HG02884 (cell line): ENCODE measurements around the gene TMEM132A.

Experiments used
- ATAC-seq: cut with Tn5 transposase; IDR thresholded peaks from one replicate; pipeline ENCODE4 v1.9.1; 2021; ENCODE audit warnings: mild to moderate bottlenecking, moderate library complexity; ENCODE audit not compliant: unreplicated experiment

The TMEM132A gene

DNA sequence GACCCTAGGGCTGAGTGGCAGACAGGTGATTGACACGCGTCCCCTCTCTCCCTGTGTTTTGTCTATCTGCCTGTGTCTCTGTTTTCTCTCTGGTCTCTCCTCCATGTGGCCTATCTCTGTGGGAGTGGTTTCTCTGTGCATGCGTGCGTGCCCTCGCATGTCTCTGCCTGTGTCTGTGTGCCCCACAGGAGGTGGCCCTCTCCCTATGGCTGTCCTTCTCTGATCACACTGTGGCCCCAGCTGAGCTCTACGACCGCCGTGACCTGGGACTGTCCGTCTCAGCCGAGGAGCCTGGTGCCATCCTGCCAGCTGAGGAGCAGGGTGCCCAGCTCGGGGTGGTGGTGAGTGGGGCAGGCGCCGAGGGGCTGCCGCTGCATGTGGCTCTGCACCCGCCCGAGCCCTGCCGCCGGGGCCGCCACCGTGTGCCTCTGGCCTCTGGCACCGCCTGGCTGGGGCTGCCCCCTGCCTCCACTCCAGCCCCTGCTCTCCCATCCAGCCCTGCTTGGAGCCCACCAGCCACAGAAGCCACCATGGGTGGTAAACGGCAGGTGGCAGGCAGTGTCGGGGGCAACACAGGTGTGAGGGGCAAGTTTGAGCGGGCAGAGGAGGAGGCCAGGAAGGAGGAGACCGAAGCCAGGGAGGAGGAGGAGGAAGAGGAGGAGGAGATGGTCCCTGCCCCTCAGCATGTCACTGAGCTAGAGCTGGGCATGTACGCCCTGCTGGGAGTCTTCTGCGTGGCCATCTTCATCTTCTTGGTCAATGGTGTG, 11.6 kb downstream of the TMEM132A start:
- no peak for ATAC-seq

DNA sequence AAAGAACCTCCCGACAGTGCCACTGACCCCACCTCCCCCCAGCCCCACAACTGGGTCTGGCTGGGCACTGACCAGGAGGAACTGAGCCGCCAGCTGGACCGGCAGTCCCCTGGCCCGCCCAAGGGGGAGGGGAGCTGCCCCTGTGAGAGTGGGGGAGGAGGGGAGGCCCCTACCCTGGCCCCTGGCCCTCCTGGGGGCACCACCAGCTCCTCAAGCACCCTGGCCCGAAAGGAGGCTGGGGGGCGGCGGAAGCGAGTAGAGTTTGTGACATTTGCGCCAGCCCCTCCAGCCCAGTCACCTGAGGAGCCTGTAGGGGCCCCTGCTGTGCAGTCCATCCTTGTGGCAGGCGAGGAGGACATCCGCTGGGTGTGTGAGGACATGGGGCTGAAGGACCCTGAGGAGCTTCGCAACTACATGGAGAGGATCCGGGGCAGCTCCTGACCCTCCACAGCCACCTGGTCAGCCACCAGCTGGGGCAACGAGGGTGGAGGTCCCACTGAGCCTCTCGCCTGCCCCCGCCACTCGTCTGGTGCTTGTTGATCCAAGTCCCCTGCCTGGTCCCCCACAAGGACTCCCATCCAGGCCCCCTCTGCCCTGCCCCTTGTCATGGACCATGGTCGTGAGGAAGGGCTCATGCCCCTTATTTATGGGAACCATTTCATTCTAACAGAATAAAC, 12.3 kb downstream of the TMEM132A start:
- no peak for ATAC-seq

DNA sequence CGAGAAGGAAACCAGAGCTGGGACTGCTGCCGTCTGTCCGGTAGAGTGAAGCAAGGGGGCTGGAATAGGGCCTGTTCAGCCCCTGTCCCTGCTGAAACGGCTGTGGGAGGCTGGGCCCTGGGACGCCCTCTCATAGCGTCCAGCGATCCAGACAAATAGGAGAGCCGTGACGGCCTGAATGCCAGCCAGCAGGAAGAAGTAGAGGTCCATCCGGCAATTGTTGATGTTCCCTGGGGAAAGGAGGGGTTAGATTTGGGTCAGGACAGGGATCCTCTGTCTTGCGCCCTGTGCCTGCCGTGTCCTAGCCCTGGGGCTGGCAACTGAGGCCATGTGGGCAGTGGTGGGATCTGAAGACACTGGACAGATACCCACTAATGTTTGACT, 12.9 kb downstream of the TMEM132A start:
- no peak for ATAC-seq

DNA sequence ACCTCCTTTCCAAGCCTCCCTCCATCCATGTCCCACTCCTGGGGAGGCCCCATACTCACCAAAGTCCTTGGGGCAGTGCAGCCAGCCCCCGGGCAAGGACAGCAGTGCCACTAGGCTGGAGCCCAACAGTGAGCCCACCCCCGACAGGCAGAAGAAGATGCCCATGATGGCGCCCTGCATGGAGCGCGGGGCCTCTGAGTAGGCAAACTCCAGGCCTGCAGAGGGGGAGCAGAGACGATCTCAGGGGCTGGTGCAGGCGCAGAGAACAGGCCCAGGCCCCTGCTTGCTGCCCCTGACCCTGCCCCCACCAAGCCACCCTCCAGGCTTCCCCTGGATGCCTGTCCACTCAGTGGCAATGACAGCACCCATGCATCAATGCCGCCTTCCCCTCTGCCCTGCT, 13.6 kb downstream of the TMEM132A start:
- no peak for ATAC-seq

DNA sequence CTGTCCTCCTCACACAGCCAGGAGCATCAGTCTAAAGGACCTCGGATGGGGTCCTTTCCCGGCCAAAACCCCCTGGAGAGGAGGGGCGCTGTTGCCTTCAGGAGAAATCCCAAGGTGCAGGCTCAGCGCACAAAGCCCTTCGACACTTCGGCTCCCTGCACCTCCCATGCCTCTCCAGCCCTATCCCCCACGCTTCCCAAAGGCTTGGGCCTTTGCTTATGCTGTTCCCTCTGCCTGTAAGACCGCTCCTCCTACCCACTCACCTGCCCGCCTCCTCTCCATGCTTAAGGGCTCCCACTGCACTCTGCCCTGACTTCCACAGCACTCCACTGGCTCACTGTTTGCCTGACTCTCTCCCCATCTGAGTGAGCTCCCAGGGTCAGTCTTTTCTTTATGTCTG, 14.2 kb downstream of the TMEM132A start:
- ATAC-seq = no peak

DNA sequence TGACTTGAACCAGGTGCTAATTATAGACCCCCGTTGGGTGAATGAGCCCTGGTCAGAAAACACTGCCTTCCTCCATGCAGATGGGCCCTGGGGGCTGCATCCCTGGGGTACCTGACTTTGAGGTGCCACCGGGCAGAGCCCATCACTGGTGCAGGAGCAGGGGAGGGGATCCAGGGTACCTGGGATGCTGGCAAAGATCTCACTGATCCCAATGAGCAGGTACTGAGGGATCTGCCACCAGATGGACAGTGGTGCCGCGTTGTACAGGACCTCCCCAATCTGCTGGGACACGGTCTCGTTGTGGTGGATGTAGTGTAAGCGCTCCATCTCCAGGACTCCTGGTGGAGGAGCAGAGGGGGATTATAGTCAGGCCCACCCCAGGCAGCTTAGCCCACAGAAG, 15.0 kb downstream of the TMEM132A start:
- no peak for ATAC-seq

DNA sequence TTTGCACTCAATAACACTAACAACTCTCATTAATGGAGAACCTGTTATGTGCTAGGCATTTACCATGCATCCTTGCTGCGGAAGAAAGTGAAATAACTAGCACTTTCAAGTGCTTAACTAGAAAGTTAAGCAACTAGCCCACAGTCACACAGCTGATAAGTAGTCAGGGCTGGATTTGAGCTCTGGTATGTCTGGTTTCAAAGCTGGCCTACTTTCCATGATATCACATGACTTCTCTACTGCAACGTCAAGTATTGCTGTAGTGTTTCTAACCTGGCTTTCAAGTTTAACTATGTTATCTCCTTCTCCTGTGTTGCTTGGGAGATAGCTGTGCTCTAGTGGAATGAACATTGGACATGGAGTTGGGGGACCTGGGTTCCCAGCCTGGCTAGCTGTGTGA, 15.6 kb downstream of the TMEM132A start:
- ATAC-seq = no peak

DNA sequence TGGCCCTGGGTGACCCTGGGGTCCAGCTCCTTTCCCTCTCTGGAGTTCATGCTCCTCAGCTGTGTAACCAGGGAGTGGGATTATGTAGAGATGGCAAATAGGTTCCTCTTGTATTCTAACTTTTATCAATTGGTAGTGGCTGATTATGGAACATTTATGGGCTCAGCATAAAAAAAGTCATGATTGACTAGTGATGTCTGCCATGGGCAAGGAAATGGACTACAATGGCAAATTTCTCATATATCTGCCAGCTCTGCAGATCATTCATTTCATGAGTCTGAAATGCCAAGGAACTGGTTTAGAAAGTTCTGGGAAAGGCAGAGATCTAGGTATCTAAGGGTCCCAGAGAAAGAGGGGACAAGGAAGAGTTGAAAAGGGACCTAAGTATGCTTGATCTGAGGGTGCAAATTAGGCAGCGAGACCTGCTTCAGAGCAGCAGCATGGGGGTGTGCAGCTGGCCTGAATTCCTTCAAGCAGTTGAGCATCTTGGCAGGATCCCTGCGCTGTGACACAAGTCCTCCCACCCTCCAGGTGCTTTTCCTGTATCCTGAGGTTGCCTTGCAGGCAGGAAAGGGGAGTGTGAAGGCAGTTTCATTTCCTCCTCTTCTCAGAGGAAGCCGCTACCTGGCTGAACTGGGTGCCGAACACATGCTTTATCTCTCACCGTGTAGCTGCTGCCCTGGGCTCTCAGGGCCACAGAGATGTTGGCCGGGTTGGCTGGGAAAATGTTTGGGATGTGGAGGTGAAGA, 17.3 kb downstream of the TMEM132A start:
- no peak for ATAC-seq

DNA sequence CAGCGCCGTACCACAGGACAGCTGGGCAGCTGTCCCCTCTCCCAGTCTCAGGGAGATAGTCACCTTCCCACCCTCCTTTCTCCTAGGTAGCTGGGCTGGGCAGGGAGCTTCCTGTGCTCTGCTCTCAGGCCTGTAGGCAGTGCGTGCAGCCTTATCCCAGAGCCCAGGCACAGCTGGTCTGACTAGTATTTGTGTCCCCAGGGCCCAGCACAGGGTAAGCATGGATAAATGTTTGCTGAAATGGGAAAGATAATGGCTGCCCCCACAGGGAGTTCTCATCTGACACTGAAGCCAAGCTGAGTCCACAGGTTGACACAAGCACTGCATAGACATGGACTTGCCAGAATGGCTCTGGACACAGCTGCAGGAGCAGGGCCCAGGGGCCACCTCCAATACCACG, 18.0 kb downstream of the TMEM132A start:
- ATAC-seq = no peak

DNA sequence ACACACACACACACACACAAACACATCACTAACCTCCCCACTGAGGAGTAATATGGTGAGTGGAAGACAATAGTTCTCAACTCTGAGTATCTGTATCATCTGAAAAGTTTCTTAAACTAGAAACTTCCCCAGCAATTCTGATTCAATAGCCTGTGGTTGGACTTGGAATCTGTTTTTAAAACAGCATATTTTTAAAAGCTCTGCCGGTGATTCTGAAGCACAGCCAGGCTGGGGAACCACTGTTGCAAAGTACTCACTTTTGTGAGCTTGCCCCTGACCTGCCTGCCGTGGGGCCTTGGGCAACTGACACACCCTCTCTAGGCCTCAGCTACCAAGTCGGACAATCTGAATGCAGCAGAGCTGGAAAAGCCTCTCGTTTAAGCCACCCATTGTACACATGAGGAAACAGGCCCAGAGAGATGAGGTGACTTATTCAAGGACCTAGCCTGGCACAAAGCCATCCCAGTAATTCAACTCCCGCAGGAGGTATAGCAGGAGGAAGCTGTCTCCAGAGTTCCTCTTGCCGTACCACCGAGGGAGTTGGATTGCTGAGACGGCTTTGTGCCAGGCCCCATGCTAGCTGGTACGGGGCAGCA, 18.8 kb downstream of the TMEM132A start:
- ATAC-seq = no peak

DNA sequence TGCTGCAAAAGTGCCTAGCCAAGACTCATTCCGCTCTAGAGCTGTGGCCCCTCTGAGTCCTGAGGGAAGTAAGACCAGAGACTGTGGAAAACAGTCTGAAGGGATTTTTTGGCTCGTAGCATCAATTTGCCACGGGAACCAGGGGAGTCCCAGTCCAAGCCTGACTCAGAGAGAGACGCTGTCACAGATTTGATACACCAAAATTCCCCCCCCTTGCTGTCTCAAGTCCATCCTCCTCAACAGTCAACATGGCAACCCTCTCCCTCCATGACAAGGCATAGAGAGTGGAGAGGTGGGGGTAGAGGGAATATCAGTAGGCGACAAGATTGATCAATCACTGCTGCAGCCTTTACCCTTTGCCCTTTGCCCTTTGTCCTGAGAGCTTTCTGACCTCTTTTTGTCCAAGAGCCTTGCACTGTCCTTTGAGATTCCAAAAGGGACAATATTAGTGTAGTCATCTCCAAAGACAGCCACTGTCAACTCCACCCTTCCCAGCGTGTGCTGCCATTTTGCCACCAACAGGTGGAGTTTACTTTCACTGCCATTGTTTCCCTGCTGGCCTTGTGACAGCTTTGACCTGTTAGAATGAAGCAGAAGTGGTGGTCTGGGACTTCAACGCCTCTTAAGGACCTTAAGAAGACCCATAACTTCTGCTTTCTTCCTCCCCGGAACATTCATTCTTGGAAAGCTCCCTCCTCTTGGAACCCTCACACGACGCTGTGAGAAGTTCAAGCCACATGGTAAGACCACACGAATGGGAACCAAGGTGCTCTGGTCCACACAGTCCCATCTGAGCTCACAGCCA, 20.4 kb downstream of the TMEM132A start:
- no peak for ATAC-seq

DNA sequence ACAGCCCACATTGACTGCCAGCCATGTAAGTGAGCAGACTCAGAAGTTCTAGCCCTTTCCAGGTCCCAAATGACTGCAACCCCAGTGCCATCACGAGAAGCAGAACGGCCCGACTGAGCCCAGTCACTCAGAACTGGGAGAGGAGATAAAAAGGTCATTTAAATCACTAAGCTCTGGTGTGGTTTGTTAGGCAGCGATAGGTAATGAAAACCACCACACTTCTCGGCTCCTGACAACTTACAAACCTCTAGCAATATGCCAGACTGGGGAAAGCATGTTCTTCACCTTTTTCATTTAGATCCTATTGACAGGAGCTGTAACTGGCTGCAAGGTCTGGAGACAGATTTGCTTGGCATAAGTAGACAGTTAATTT, 21.0 kb downstream of the TMEM132A start:
- no peak for ATAC-seq

DNA sequence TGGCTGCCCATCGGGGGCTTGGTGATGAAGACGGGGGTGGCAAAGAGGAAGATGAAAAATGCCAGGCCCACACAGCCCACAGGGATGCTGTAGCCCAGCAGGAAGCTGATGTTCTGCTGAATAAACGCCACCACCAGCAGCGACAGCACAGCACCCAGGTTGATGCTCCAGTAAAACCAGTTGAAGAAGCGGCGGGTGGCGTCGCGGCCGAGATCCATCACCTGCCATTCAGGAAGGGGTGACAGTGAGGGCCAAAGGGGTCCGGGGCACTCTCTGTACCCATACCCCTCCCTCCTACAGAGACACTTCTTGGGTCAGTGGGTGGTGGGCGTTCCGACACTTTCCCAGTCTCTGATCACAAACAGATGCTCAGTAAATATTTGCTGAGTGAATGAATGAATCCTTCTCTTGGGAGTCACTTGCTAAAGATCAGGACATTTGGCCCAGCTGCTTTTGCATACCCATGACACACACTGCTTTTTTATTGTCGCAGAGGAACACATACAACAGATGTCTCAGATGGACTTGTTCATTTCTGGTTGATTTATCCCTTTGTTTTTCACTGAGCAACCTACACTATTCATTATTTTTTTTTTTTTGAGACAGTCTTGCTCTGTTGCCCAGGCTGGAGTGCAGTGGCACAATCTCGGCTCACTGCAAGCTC, 22.5 kb downstream of the TMEM132A start:
- no peak for ATAC-seq

DNA sequence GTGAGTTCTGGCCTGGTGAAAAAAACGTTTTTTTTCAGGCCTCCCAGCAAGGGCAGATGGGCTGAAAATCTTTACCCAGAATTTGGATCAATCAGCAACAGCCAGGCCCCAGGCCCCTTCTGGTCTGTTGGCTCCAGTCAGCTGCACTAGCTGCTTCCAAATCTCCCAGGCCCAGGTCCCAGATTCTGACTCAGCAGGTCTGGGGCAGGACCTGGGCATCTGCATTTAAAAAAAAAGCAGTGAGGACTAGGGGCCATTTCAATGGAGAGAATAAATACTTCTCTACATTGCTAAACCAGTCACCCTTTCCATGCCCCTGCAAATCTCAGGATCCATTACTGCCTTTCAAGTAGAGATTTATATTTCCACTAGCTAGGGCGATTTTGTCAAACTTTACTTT, 23.4 kb downstream of the TMEM132A start:
- ATAC-seq = no peak

DNA sequence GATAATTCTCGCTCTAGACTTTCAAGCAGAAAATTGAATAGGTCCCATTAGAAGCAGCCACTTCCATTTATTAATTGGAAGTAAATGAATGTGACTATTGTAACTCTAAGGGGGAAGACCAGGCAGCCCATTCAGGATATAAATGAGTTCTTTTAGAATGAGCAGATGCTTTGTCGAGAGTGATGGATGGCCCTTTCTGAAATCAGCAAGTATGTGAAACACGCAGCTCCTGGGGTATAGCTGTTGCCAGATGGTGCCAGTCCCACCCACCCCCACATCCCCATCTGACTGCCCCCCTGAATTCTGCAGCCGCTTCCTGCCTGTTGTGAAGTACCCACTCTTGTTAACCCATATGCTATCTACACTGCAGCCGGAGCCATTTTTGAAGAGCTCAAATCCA, 24.0 kb downstream of the TMEM132A start:
- ATAC-seq = no peak

DNA sequence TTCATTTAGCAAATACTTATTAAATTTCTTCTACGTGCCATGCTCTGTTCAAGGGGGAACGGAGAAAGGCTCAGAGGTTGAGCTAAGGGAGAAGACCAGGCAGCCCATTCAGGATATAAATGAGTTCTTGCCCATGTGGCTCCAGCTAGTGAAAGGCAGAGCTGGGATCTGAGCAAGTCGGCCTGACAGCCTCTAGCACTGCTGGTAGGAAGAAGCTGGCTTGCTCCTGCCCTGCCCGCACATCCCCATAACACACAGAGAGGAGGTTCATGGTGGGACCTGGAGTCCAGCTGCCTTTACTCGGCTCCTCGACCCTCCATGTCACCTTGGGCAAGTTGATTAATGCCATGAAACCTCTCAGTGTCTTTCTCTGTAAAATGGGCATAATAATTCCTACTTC, 25.8 kb downstream of the TMEM132A start:
- ATAC-seq = no peak

DNA sequence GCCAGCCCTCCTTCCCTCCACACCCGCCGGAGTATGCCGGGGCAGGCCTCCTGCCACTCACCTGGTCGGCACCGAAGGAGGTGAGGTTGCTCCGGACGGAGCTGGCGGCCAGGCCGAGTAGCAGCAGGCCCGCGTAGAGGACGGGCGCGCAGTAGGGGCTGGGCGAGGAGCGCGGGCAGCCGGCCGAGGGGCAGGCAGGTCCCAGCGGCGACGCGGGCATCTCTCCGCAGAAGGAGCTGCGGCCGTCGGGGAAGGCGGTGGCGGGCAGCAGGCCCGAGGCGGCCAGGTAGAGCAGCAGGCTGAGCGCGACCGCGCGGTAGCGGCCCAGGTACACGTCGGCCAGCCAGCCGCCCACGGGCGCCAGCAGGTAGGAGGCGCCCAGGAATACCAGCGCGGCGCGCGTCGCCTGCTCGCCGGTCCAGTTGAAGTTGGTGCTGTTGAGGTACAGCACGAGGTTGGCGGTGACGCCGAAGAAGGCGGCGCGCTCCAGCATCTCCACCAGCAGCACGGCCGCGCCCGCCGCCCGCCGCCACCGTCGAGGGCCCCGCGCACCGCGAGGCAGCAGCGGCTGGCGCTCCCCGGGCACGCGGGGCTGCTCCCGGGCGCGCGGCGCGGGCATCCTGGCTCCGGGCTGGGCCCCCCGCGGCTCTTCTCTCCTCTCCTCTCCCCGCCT, 26.8 kb downstream of the TMEM132A start:
- no peak for ATAC-seq

DNA sequence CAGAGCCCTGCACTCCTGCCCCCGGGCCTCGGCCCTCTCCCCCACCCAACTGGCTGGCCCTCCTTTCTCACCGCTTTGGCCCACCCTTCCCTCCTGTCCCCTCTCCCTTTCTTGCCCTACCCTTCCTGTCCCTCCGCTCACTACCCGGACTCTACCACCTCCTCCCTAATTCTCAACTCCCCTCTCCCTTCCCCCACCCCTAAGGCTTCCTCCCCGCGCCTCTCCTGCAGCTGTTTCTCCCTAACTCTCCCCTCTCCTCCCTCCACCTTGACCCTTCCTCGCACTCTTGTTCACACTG, 27.3 kb downstream of the TMEM132A start:
- ATAC-seq = no peak

DNA sequence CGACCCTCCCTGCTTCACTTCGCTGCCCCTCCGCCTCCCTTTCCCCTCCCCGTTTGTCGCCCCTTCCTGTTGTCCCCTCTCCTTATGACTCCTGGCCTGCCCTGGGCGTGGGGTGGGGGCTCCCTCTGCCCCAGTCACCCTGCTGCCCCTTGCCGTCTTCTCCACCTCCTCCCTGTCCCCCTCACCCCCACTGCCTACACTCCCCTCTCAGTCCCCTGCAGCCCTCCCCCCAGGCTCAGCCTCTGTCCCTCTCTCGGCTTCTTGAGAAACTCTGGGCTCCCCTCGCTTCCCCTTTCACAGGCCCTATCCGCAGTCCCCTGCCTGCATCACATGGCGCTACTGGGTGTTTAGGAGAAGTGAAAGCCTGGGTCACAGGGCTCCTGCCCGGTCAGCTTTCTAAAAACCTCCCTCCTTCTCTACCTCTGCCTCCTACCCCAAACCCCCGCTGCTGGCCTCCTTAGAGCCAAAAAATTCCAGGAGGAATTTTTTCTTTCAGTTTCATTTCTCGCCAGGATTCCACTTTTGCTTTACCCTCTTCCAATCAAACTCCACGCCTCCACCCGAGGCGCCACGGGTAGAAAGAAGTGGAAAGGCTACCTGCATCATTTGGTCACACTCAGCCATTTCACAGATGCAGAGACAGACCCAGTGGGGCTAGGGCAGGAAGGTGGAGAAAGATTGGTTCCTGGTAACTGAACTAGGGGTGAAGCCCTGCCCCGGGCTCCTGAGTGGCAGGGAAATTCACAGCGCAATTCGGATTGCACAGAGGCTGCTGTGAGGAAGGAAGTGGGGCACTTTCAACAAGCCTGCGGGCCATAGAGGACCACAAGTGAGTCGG, 27.9 kb downstream of the TMEM132A start, which contains the start of gene SLC15A3:
SLC15A3 (minus strand) TSS at position 273 of the 838 bp plus-strand sequence. CDS start 625 bp downstream, outside the sequence.
- ATAC-seq = peak; percentile 63
